SK-N-SH (cell line): ENCODE results near the gene GOLGA5. TPM values are rescaled to one million over a fixed set of nuclear protein-coding genes. Genes with fewer than 3 reads are reported as not detected.
A peak's percentile ranks its signal among the peaks of the same experiment; 100 is the strongest.

Experiments
- CTCF ChIA-PET: fragments of 300-600, 350-600 bp; formaldehyde crosslinking; extraction: SDS; loops from one replicate; lab custom pipeline; 2021; lab: Yijun Ruan, JAX
- POLR2A ChIA-PET: fragments of 350-600 bp; sonication (Branson Sonifier 250); formaldehyde crosslinking; extraction: SDS; loops from one replicate; lab custom pipeline; 2020; ENCODE audit warnings: antibody characterized with exemption, inconsistent platforms; lab: Yijun Ruan, JAX
- DNase-seq: peaks from one replicate; pipeline ENCODE4 v3.0.0; 2012
- H2AFZ ChIP-seq: fragments of 200-600 bp; sonication (generic); 2 replicates; pipeline ENCODE4 v1.8.1; 2016; ENCODE audit warnings: antibody characterized with exemption, mild to moderate bottlenecking, low read depth
- H3F3A ChIP-seq: fragments of 200-600 bp; sonication (generic); replicated peaks from 2 replicates; pipeline ENCODE3; 2016; ENCODE audit warnings: antibody characterized with exemption, mild to moderate bottlenecking; ENCODE audit not compliant: insufficient read depth
- H3K27ac ChIP-seq, 2 experiments: fragments of 200-500 bp in 1 of 2; fragments of 200-600 bp in 1 of 2; sonication (Bioruptor generic) in 1 of 2; sonication (generic), shearing (Covaris generic) in 1 of 2; 2 replicates each; pipeline versions ENCODE4 v1.5.1 to v1.6.1; 2014 to 2016; ENCODE audit warnings: low read depth in 2 of 2, inconsistent platforms in 1 of 2, low read length in 1 of 2, mild to moderate bottlenecking in 1 of 2, mixed read lengths in 1 of 2
- H3K27me3 ChIP-seq: fragments of 200-600 bp; sonication (generic), shearing (Covaris generic); 2 replicates; pipeline ENCODE4 v1.6.1; 2016; ENCODE audit warnings: mixed run types; ENCODE audit not compliant: insufficient read depth
- H3K36me3 ChIP-seq, 2 experiments: fragments of 200-500 bp in 1 of 2; fragments of 200-600 bp in 1 of 2; sonication (Bioruptor generic) in 1 of 2; sonication (generic) in 1 of 2; replicated peaks in 1 of 2; 2 replicates each; pipeline versions ENCODE3 to v1.5.1; 2014 to 2016; ENCODE audit warnings: low read length in 1 of 2, mild to moderate bottlenecking in 1 of 2; ENCODE audit not compliant: insufficient read depth in 2 of 2, control insufficient read depth in 1 of 2
- H3K4me1 ChIP-seq, 2 experiments: fragments of 200-500 bp in 1 of 2; fragments of 200-600 bp in 1 of 2; sonication (Bioruptor generic) in 1 of 2; sonication (generic), shearing (Covaris generic) in 1 of 2; 2 replicates each; pipeline versions ENCODE4 v1.5.1 to v1.6.1; 2014 to 2016; ENCODE audit warnings: low read depth in 1 of 2, low read length in 1 of 2, mixed run types in 1 of 2; ENCODE audit not compliant: insufficient read depth in 2 of 2, control insufficient read depth in 1 of 2
- H3K4me2 ChIP-seq: fragments of 200-600 bp; sonication (generic), shearing (Covaris generic); 2 replicates; pipeline ENCODE4 v1.6.1; 2017; ENCODE audit warnings: mixed run types
- H3K4me3 ChIP-seq, 2 experiments: fragments of 200-500 bp in 1 of 2; fragments of 200-600 bp in 1 of 2; sonication (Bioruptor generic) in 1 of 2; sonication (generic), shearing (Covaris generic) in 1 of 2; 2 replicates each; pipeline versions ENCODE4 v1.5.1 to v1.8.1; 2014 to 2016; ENCODE audit warnings: low read depth in 2 of 2, inconsistent platforms in 1 of 2, low read length in 1 of 2, mild to moderate bottlenecking in 1 of 2, mixed read lengths in 1 of 2, moderate library complexity in 1 of 2
- H3K79me2 ChIP-seq: fragments of 200-600 bp; sonication (generic); 2 replicates; pipeline ENCODE4 v1.8.1; 2017; ENCODE audit warnings: mild to moderate bottlenecking; ENCODE audit not compliant: insufficient read depth
- H3K9ac ChIP-seq: fragments of 200-600 bp; sonication (generic); 2 replicates; pipeline ENCODE4 v1.6.1; 2017; ENCODE audit warnings: mixed run types
- H3K9me2 ChIP-seq: fragments of 200-600 bp; sonication (generic); 2 replicates; pipeline ENCODE4 v1.6.1; 2017; ENCODE audit warnings: mixed run types
- H3K9me3 ChIP-seq: fragments of 200-600 bp; sonication (generic); 2 replicates; pipeline ENCODE4 v1.6.1; 2017; ENCODE audit warnings: mixed run types, mild to moderate bottlenecking, moderate library complexity
- H4K20me1 ChIP-seq: fragments of 200-600 bp; sonication (generic); 2 replicates; pipeline ENCODE4 v1.6.1; 2017; ENCODE audit warnings: mild to moderate bottlenecking, mixed run types; ENCODE audit not compliant: insufficient read depth
- EP300 ChIP-seq, 2 experiments: IDR thresholded peaks; 2 replicates each; pipeline versions ENCODE4 v1.4.0 to v1.6.1; 2012; ENCODE audit warnings: borderline replicate concordance in 1 of 2, low read depth in 1 of 2, low read length in 1 of 2
- EZH2phosphoT487 ChIP-seq: fragments of 200-600 bp; sonication (generic); IDR thresholded peaks from 2 replicates; pipeline ENCODE4 v1.6.1; 2017; ENCODE audit warnings: low read depth, mixed run types, mild to moderate bottlenecking, antibody characterized with exemption, moderate library complexity, borderline replicate concordance
- GABPA ChIP-seq: IDR thresholded peaks from 2 replicates; pipeline ENCODE4 v1.4.0; 2012; ENCODE audit warnings: low read depth, mild to moderate bottlenecking
- GATA2 ChIP-seq: sonication (generic); formaldehyde crosslinking; IDR thresholded peaks from 2 replicates; pipeline ENCODE4 v1.5.0; 2020; ENCODE audit warnings: mild to moderate bottlenecking, missing genetic modification reagents
- IRF3 ChIP-seq: fragments of 150-350 bp; IDR thresholded peaks from 2 replicates; pipeline ENCODE4 v1.6.1; 2016; ENCODE audit warnings: mild to moderate bottlenecking, low read depth, low read length
- PBX3 ChIP-seq: IDR thresholded peaks from 2 replicates; pipeline ENCODE4; 2012
- TEAD4 ChIP-seq: IDR thresholded peaks from 2 replicates; pipeline ENCODE4 v1.4.0; 2012; ENCODE audit warnings: mild to moderate bottlenecking, borderline replicate concordance; ENCODE audit not compliant: insufficient read depth
- USF2 ChIP-seq: fragments of 150-350 bp; IDR thresholded peaks from 2 replicates; pipeline ENCODE4 v1.6.1; 2017; ENCODE audit warnings: antibody characterized with exemption, low read length, low read depth, borderline replicate concordance
- ZBTB33 ChIP-seq: IDR thresholded peaks from 2 replicates; pipeline ENCODE4 v1.4.0; 2012; ENCODE audit warnings: low read depth, borderline replicate concordance
- WGBS: methylation state at CpG from one replicate; pipeline ENCODE4 v1.1.6; 2017; ENCODE audit warnings: low lambda C conversion rate; 5-methylcytosine and 5-hydroxymethylcytosine counted together
- polyA plus RNA-seq, 3 experiments: library from polyadenylated mRNA; depleted of rRNA; stranded (reverse); fragments of >200 nt; gene quantifications; 2 replicates each; pipeline ENCODE4 v1.2.3, GENCODE V29; 2012

The GOLGA5 gene
- polyA plus RNA-seq, 1 of the 3 experiments (the other 2 are of a cell fraction) = 25.6 TPM

GRCh38 chr14:92800525-92800924, 6.4 kb downstream of the GOLGA5 start:
- TF ChIP-seq IRF3 (no peak), EZH2phosphoT487 (no peak), EP300 (IDR thresholded peaks at IDR 0.05; ENCODE audit: borderline replicate concordance in 1 of 2, low read depth in 1 of 2, low read length in 1 of 2) (no peak), TEAD4 (no peak), GATA2 (CRISPR knock-in tag) (no peak), PBX3 (no peak)
- TF ChIP-seq, all 33 proteins: peak for 0
- H3K9ac ChIP-seq = no peak overlapping the region
- H3K36me3 ChIP-seq = peaks cover 31 to 39% of the 10 kb centered on the region in 2 experiments
- H4K20me1 ChIP-seq = peaks cover 40% of the 10 kb centered on the region
- H3K27me3 ChIP-seq = no peaks in the 10 kb centered on the region
- H3F3A ChIP-seq = no peaks in the 10 kb centered on the region
- H3K27ac ChIP-seq = no peak overlapping the region
- WGBS = 69% methylated on average over 3 of the region's 3 CpGs
- no peaks in the 10 kb centered on the region for H3K9me3 ChIP-seq
- no peak for DNase-seq
- H3K4me1 ChIP-seq = peaks cover 4 to 11% of the 10 kb centered on the region in 2 experiments; a peak in 3 of 4 replicates
- POLR2A ChIA-PET = no interaction called here
- peak overlapping the region; percentile 23 for H3K4me2 ChIP-seq
- H3K79me2 ChIP-seq = peaks cover 96% of the 10 kb centered on the region
- no peak overlapping the region for H2AFZ ChIP-seq
- CTCF ChIA-PET = no interaction called here
- H3K4me3 ChIP-seq = no peak overlapping the region
- no peaks in the 10 kb centered on the region for H3K9me2 ChIP-seq

- H3K79me2 ChIP-seq = peaks cover 98% of the 10 kb centered on the region
- peak overlapping the region; percentile 23; the same call in 1 of the 2 replicates for H3K4me2 ChIP-seq
- H3K9me2 ChIP-seq = no peaks in the 10 kb centered on the region
- peaks cover 43 to 45% of the 10 kb centered on the region in 2 experiments for H3K36me3 ChIP-seq
- ChIA-PET CTCF (no interaction called here), POLR2A (no interaction called here)
- peaks cover 49% of the 10 kb centered on the region for H4K20me1 ChIP-seq
- no peak overlapping the region for H2AFZ ChIP-seq
- no peaks in the 10 kb centered on the region for H3K9me3 ChIP-seq
- no peaks in the 10 kb centered on the region for H3F3A ChIP-seq
- no peak for TF ChIP-seq ZBTB33
- no peak for TF ChIP-seq GABPA
- no peak for TF ChIP-seq USF2
- no peak overlapping the region for H3K27ac ChIP-seq
- no peaks in the 10 kb centered on the region for H3K27me3 ChIP-seq
- DNase-seq = no peak
- H3K4me3 ChIP-seq = no peak overlapping the region; a peak in 1 of 4 replicates
- H3K4me1 ChIP-seq = peaks cover 2 to 11% of the 10 kb centered on the region in 2 experiments; a peak in 3 of 4 replicates
- no peak overlapping the region for H3K9ac ChIP-seq
These were observed 7.8 kb downstream of the GOLGA5 start for GRCh38 chr14:92801917-92802316.
